HepG2 (cell line): ENCODE data around the gene TRPC3. TPM values are rescaled to one million over a fixed set of nuclear protein-coding genes. Genes with fewer than 3 reads are reported as not detected.

Experiments used
- ATAC-seq: fragments of 200-7000 bp; cut with Tn5 transposase; 3 replicates; pipeline ENCODE4 v1.9.1; 2020; ENCODE audit warnings: mild to moderate bottlenecking, moderate library complexity
- BruUV-seq: library from RNA; stranded (reverse); fragments of 400-500 nt; replicated peaks from 2 replicates; lab custom pipeline; 2021; lab: Mats Ljungman, UMichigan
- CTCF ChIA-PET: fragments of 300-600 bp; formaldehyde crosslinking; extraction: SDS; loops from one replicate; lab custom pipeline; 2021; ENCODE audit warnings: low total read pairs, inconsistent platforms, low intra/inter-chr PET ratio; lab: Yijun Ruan, JAX
- POLR2A ChIA-PET: fragments of 350-600 bp; sonication (Branson Sonifier 250); formaldehyde crosslinking; loops from one replicate; lab custom pipeline; 2020; ENCODE audit warnings: antibody characterized with exemption, inconsistent platforms; lab: Yijun Ruan, JAX
- DNase-seq: peaks from one replicate; pipeline ENCODE4 v3.0.0-alpha.2; 2015; ENCODE audit warnings: low spot score
- FAIRE-seq: peaks from 3 replicates; lab custom pipeline; 2011; peaks lifted over from hg19 to GRCh38; lab: Jason Lieb, UNC
- H2AFZ ChIP-seq: one replicate; pipeline ENCODE4 v1.6.1; 2011; ENCODE audit warnings: low read length, inconsistent platforms
- H3K27ac ChIP-seq: fragments of 300-600 bp; 3 replicates; pipeline ENCODE4 v1.8.0; 2011; ENCODE audit warnings: mixed run types, mild to moderate bottlenecking, mixed read lengths, low read length, inconsistent platforms; ENCODE audit not compliant: insufficient read depth; ENCODE audit errors: extremely low read length
- H3K27me3 ChIP-seq, 2 experiments: fragments of 200-600 bp in 1 of 2; 2 replicates in 1 of 2; 3 replicates in 1 of 2; pipeline versions ENCODE4 v1.6.0 to v1.8.0; 2011; ENCODE audit warnings: low read length in 2 of 2, mild to moderate bottlenecking in 2 of 2, moderate library complexity in 2 of 2, inconsistent platforms in 1 of 2; ENCODE audit not compliant: insufficient read depth in 2 of 2, control insufficient read depth in 1 of 2
- H3K36me3 ChIP-seq, 2 experiments: fragments of 200-600 bp in 1 of 2; replicated peaks in 1 of 2; 2 replicates in 1 of 2; 3 replicates in 1 of 2; pipeline versions ENCODE4 v1.5.1 to v1.8.0; 2011; ENCODE audit warnings: low read length in 2 of 2, inconsistent platforms in 1 of 2; ENCODE audit not compliant: insufficient read depth in 2 of 2, control insufficient read depth in 1 of 2
- H3K4me1 ChIP-seq: 2 replicates; pipeline ENCODE4 v1.5.1; 2012; ENCODE audit warnings: low read length, inconsistent platforms; ENCODE audit not compliant: insufficient read depth
- H3K4me2 ChIP-seq: 2 replicates; pipeline ENCODE4 v1.6.0; 2011; ENCODE audit warnings: low read depth, low read length, inconsistent platforms
- H3K4me3 ChIP-seq, 3 experiments: fragments of 200-600 bp in 1 of 3; sonication (generic), shearing (Covaris generic) in 1 of 3; replicated peaks in 1 of 3; 2 replicates each; pipeline ENCODE4 v1.5.1; 2011 to 2016; ENCODE audit warnings: low read length in 3 of 3, inconsistent platforms in 2 of 3, low read depth in 2 of 3, mild to moderate bottlenecking in 2 of 3, control low read depth in 1 of 3, mixed read lengths in 1 of 3; ENCODE audit not compliant: insufficient read depth in 1 of 3
- H3K79me2 ChIP-seq: one replicate; pipeline ENCODE4 v1.6.1; 2011; ENCODE audit warnings: low read length, inconsistent platforms; ENCODE audit not compliant: insufficient read depth
- H3K9ac ChIP-seq: 2 replicates; pipeline ENCODE4 v1.6.0; 2011; ENCODE audit warnings: mild to moderate bottlenecking, low read depth, low read length, inconsistent platforms; ENCODE audit not compliant: insufficient read depth
- H3K9me3 ChIP-seq: 2 replicates; pipeline ENCODE4 v1.5.1; 2012; ENCODE audit warnings: mild to moderate bottlenecking, low read length
- H4K20me1 ChIP-seq: 2 replicates; pipeline ENCODE4 v1.6.0; 2011; ENCODE audit warnings: inconsistent platforms, mild to moderate bottlenecking, low read length, moderate library complexity; ENCODE audit not compliant: insufficient read depth
- BHLHE40 ChIP-seq: IDR thresholded peaks from 2 replicates; pipeline ENCODE4 v1.6.1; 2011; ENCODE audit warnings: low read length, improper control_type of control experiment
- CBX2 ChIP-seq, 2 experiments: fragments of 200-600 bp in 1 of 2; sonication (generic); formaldehyde crosslinking in 1 of 2; IDR thresholded peaks; 2 replicates each; pipeline versions ENCODE4 v1.7.0 to v1.8.1; 2018 to 2022; ENCODE audit warnings: low read depth in 2 of 2, low read length in 1 of 2, mild to moderate bottlenecking in 1 of 2, missing genetic modification reagents in 1 of 2
- ZNF142 ChIP-seq: sonication (generic); formaldehyde crosslinking; IDR thresholded peaks from 2 replicates; pipeline ENCODE4 v1.4.0; 2020; ENCODE audit warnings: missing genetic modification reagents
- ZNF703 ChIP-seq: sonication (generic); formaldehyde crosslinking; IDR thresholded peaks from 2 replicates; pipeline ENCODE4 v1.5.1; 2020; ENCODE audit warnings: missing genetic modification reagents, mild to moderate bottlenecking, moderate library complexity, borderline replicate concordance
- WGBS: methylation state at CpG from one replicate; pipeline ENCODE4 v1.1.6; 2017; ENCODE audit warnings: low lambda C conversion rate; 5-methylcytosine and 5-hydroxymethylcytosine counted together
- in situ Hi-C: cut with HindIII; loops from 2 replicates; pipeline ENCODE4 v1.10.0; 2017; ENCODE audit warnings: low pct_unique_long_range_greater_than_20kb; ENCODE audit not compliant: extremely low pct_ligation_motif_present
- intact Hi-C: fragments of 100-400 bp; cut with micrococcal nuclease; formaldehyde crosslinking; loops from one replicate; pipeline ENCODE4 v1.10.0; 2022; ENCODE audit not compliant: unreplicated experiment
- polyA plus RNA-seq, 8 experiments: library from polyadenylated mRNA; depleted of rRNA in 3 of 8; stranded (reverse) in 7 of 8; unstranded in 1 of 8; fragments of >200 nt; fragmentation: Illumina TruSeq in 4 of 8; extraction: Trizol in 4 of 8; gene quantifications; 2 replicates each; pipeline versions ENCODE4 v1.2.1 to v1.2.3, GENCODE V29; 2011 to 2016; ENCODE audit warnings: low read depth in 4 of 8, missing spikeins in 1 of 8, mixed read lengths in 1 of 8; ENCODE audit not compliant: insufficient read depth in 1 of 8
- total RNA-seq, 5 experiments: library from RNA; depleted of rRNA; stranded (reverse); fragments of >200 nt; fragmentation: Illumina TruSeq; extraction: Trizol; gene quantifications; 2 replicates each; pipeline ENCODE4 v1.2.3, GENCODE V29; 2016; ENCODE audit warnings: low read depth in 1 of 5
- TF ChIP-seq, protein P1 (sequence below): sonication (generic); formaldehyde crosslinking; IDR thresholded peaks from 2 replicates; pipeline ENCODE4 v1.4.0; 2020; ENCODE audit warnings: missing genetic modification reagents
- TF ChIP-seq, protein P2 (sequence below): sonication (generic); formaldehyde crosslinking; IDR thresholded peaks from 2 replicates; pipeline ENCODE4 v1.4.0; 2020; ENCODE audit warnings: missing genetic modification reagents, borderline replicate concordance

The TRPC3 gene
- total and polyA plus RNA-seq, 2 of the 13 experiments (the other 11 are each of a cell fraction or from before 2014, with no cell fraction given) = not detected

- Histone ChIP-seq H3K27ac (no peak overlapping the region), H4K20me1 (no peaks in the 10 kb centered on the region), H3K4me3 (no peak overlapping the region), H3K4me1 (no peaks in the 10 kb centered on the region), H3K9me3 (no peaks in the 10 kb centered on the region), H3K27me3 (peaks cover 0 to 6% of the 10 kb centered on the region in 2 experiments; a peak in 1 of 5 replicates), H3K79me2 (no peaks in the 10 kb centered on the region), H3K4me2 (no peak overlapping the region), H3K36me3 (no peaks in the 10 kb centered on the region), H2AFZ (no peak overlapping the region), H3K9ac (no peak overlapping the region)
- in situ Hi-C loops = no loop called here
- no peak for FAIRE-seq
- ATAC-seq = no peak
- intact Hi-C loops = no loop called here
- 1% methylated on average over 8 of the region's 9 CpGs for WGBS
- DNase-seq = no peak
- POLR2A ChIA-PET = no interaction called here
- CTCF ChIA-PET = no interaction called here
- no TSS peak for BruUV-seq
- no peak for TF ChIP-seq CBX2 (IDR thresholded peaks at IDR 0.05; ENCODE audit: low read depth, low read length)
- TF ChIP-seq CBX2 (CRISPR knock-in tag; IDR thresholded peaks at IDR 0.05; ENCODE audit: low read depth) = no peak
- TF ChIP-seq ZNF142 (CRISPR knock-in tag) = no peak
- no peak for TF ChIP-seq ZNF703
- TF ChIP-seq BHLHE40 = no peak
- TF ChIP-seq, protein P1, sequence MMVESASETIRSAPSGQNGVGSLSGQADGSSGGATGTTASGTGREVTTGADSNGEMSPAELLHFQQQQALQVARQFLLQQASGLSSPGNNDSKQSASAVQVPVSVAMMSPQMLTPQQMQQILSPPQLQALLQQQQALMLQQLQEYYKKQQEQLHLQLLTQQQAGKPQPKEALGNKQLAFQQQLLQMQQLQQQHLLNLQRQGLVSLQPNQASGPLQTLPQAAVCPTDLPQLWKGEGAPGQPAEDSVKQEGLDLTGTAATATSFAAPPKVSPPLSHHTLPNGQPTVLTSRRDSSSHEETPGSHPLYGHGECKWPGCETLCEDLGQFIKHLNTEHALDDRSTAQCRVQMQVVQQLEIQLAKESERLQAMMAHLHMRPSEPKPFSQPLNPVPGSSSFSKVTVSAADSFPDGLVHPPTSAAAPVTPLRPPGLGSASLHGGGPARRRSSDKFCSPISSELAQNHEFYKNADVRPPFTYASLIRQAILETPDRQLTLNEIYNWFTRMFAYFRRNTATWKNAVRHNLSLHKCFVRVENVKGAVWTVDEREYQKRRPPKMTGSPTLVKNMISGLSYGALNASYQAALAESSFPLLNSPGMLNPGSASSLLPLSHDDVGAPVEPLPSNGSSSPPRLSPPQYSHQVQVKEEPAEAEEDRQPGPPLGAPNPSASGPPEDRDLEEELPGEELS (CRISPR knock-in tag) = no peak
- TF ChIP-seq, protein P2, sequence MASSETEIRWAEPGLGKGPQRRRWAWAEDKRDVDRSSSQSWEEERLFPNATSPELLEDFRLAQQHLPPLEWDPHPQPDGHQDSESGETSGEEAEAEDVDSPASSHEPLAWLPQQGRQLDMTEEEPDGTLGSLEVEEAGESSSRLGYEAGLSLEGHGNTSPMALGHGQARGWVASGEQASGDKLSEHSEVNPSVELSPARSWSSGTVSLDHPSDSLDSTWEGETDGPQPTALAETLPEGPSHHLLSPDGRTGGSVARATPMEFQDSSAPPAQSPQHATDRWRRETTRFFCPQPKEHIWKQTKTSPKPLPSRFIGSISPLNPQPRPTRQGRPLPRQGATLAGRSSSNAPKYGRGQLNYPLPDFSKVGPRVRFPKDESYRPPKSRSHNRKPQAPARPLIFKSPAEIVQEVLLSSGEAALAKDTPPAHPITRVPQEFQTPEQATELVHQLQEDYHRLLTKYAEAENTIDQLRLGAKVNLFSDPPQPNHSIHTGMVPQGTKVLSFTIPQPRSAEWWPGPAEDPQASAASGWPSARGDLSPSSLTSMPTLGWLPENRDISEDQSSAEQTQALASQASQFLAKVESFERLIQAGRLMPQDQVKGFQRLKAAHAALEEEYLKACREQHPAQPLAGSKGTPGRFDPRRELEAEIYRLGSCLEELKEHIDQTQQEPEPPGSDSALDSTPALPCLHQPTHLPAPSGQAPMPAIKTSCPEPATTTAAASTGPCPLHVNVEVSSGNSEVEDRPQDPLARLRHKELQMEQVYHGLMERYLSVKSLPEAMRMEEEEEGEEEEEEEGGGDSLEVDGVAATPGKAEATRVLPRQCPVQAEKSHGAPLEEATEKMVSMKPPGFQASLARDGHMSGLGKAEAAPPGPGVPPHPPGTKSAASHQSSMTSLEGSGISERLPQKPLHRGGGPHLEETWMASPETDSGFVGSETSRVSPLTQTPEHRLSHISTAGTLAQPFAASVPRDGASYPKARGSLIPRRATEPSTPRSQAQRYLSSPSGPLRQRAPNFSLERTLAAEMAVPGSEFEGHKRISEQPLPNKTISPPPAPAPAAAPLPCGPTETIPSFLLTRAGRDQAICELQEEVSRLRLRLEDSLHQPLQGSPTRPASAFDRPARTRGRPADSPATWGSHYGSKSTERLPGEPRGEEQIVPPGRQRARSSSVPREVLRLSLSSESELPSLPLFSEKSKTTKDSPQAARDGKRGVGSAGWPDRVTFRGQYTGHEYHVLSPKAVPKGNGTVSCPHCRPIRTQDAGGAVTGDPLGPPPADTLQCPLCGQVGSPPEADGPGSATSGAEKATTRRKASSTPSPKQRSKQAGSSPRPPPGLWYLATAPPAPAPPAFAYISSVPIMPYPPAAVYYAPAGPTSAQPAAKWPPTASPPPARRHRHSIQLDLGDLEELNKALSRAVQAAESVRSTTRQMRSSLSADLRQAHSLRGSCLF (CRISPR knock-in tag) = no peak
Measured at GRCh38 chr4:121977251-121978171, 25.7 kb upstream of the TRPC3 start.
